Upper lobe of left lung (tissue), 4 donors: ENCODE measurements around the gene PPP1R14B.

Source experiments
- CTCF ChIP-seq, 6 experiments: fragments of 450-650 bp in 4 of 6; fragments of 200-600 bp in 2 of 6; sonication (generic) in 2 of 6; IDR thresholded peaks; one replicate each; pipeline ENCODE4 v1.5.1; 2016 to 2019; ENCODE audit warnings: antibody characterized with exemption in 6 of 6
- POLR2A ChIP-seq, 4 donors: fragments of 450-650 bp; IDR thresholded peaks; one replicate each; pipeline ENCODE4 v1.5.1; 2016 to 2017; ENCODE audit warnings: antibody characterized with exemption in 4 of 4, mild to moderate bottlenecking in 2 of 4

- no peak for TF ChIP-seq POLR2A (IDR thresholded peaks at IDR 0.05)
- no peak for TF ChIP-seq CTCF (IDR thresholded peaks at IDR 0.05)
Measured at GRCh38 chr11:64210301-64211020, 36.3 kb downstream of the PPP1R14B start.
